ENCODE results near the gene TEC. TPM values are rescaled to one million over a fixed set of nuclear protein-coding genes. Genes with fewer than 3 reads are reported as not detected.

The TEC gene
- total and polyA plus RNA-seq, 9 of the 15 experiments (the other 6 are each of a cell fraction or from before 2014, with no cell fraction given), result 5.3 to 14.7 (median 8.8) TPM

GRCh38 chr4:48269861-48270522 is 354 bp upstream of the TEC start (continued):
- TF ChIP-seq PRDM10 (IDR thresholded peaks at IDR 0.05; ENCODE audit: partially characterized antibody) (peak; percentile 12), ZBTB40 (IDR thresholded peaks at IDR 0.05) (peak; percentile 70), ZBTB40 (CRISPR knock-in tag; IDR thresholded peaks at IDR 0.05) (no peak), UBTF (IDR thresholded peaks at IDR 0.05; ENCODE audit: borderline replicate concordance in 1 of 2, low read depth in 2 of 2, low read length in 2 of 2) (peak in 1 of 2 experiments; percentile 54; a peak in 1 of 4 replicates), TCFL5 (CRISPR knock-in tag; conservative IDR thresholded peaks at IDR 0.05) (no peak), ZNF592 (IDR thresholded peaks at IDR 0.05) (peak; percentile 65; the same call in 1 of the 2 replicates)

Measured in K562 (cell line).